H9 (cell line): ENCODE data around the gene ABR. TPM values are rescaled to one million over a fixed set of nuclear protein-coding genes. Genes with fewer than 3 reads are reported as not detected.

ENCODE experiments used
- DNase-seq: peaks from one replicate; pipeline ENCODE4 v3.0.0-alpha.2; 2017
- H2AFZ ChIP-seq: one replicate; pipeline ENCODE4 v1.6.1; 2013; ENCODE audit warnings: mild to moderate bottlenecking, low read length, control low read depth, moderate library complexity
- H2AK5ac ChIP-seq: 2 replicates; pipeline ENCODE4 v1.6.1; 2013; ENCODE audit warnings: low read length, control low read depth, mixed read lengths; ENCODE audit not compliant: insufficient read length
- H2BK120ac ChIP-seq: one replicate; pipeline ENCODE4 v1.6.1; 2013; ENCODE audit warnings: low read depth, mild to moderate bottlenecking, low read length, control low read depth, inconsistent platforms; ENCODE audit not compliant: poor library complexity, severe bottlenecking
- H2BK12ac ChIP-seq: 2 replicates; pipeline ENCODE4 v1.6.1; 2013; ENCODE audit warnings: low read length, control low read depth, mixed read lengths, low read depth; ENCODE audit not compliant: insufficient read length
- H2BK15ac ChIP-seq: 2 replicates; pipeline ENCODE4 v1.6.1; 2013; ENCODE audit warnings: low read depth, low read length, control low read depth
- H2BK20ac ChIP-seq: one replicate; pipeline ENCODE4 v1.6.1; 2013; ENCODE audit warnings: low read depth, mild to moderate bottlenecking, low read length, control low read depth, inconsistent platforms; ENCODE audit not compliant: poor library complexity, severe bottlenecking
- H2BK5ac ChIP-seq: 2 replicates; pipeline ENCODE4 v1.6.1; 2013; ENCODE audit warnings: low read length, control low read depth, mixed read lengths; ENCODE audit not compliant: insufficient read length
- H3K14ac ChIP-seq: 2 replicates; pipeline ENCODE4 v1.6.1; 2013; ENCODE audit warnings: low read length, control low read depth; ENCODE audit not compliant: insufficient read depth
- H3K18ac ChIP-seq: 2 replicates; pipeline ENCODE4 v1.6.1; 2013; ENCODE audit warnings: low read depth, mild to moderate bottlenecking, mixed read lengths, low read length, control low read depth; ENCODE audit not compliant: insufficient read length
- H3K23ac ChIP-seq: 2 replicates; pipeline ENCODE4 v1.6.1; 2013; ENCODE audit warnings: low read length, control low read depth, mixed read lengths, low read depth; ENCODE audit not compliant: insufficient read length
- H3K23me2 ChIP-seq: 2 replicates; pipeline ENCODE4 v1.6.1; 2013; ENCODE audit warnings: low read depth, mild to moderate bottlenecking, mixed read lengths, low read length, control low read depth; ENCODE audit not compliant: insufficient read length, poor library complexity, severe bottlenecking
- H3K27ac ChIP-seq: 2 replicates; pipeline ENCODE4 v1.5.1; 2013; ENCODE audit warnings: low read length, control low read depth, mixed read lengths, low read depth; ENCODE audit not compliant: insufficient read length
- H3K27me3 ChIP-seq: 2 replicates; pipeline ENCODE4 v1.6.1; 2013; ENCODE audit warnings: low read length, control low read depth, inconsistent platforms; ENCODE audit not compliant: insufficient read depth
- H3K4ac ChIP-seq: 2 replicates; pipeline ENCODE4 v1.6.1; 2013; ENCODE audit warnings: low read depth, mild to moderate bottlenecking, control low read depth, inconsistent platforms, low read length, moderate library complexity
- H3K4me1 ChIP-seq: 2 replicates; pipeline ENCODE4 v1.6.1; 2013; ENCODE audit warnings: low read length, control low read depth, inconsistent platforms; ENCODE audit not compliant: insufficient read depth
- H3K4me2 ChIP-seq: 2 replicates; pipeline ENCODE4 v1.6.1; 2013; ENCODE audit warnings: low read length, control low read depth, mixed read lengths; ENCODE audit not compliant: insufficient read length, insufficient read depth
- H3K56ac ChIP-seq: 2 replicates; pipeline ENCODE4 v1.6.1; 2013; ENCODE audit warnings: low read depth, mild to moderate bottlenecking, mixed read lengths, low read length, control low read depth; ENCODE audit not compliant: insufficient read length
- H3K79me1 ChIP-seq: 2 replicates; pipeline ENCODE4 v1.6.1; 2013; ENCODE audit warnings: low read depth, mild to moderate bottlenecking, moderate library complexity, low read length, control low read depth, inconsistent platforms; ENCODE audit not compliant: insufficient read depth, poor library complexity, severe bottlenecking
- H3K79me2 ChIP-seq: 2 replicates; pipeline ENCODE4 v1.6.1; 2013; ENCODE audit warnings: low read length, control low read depth, inconsistent platforms; ENCODE audit not compliant: insufficient read depth
- H3K9ac ChIP-seq: 2 replicates; pipeline ENCODE4 v1.6.1; 2013; ENCODE audit warnings: low read length, control low read depth, mixed read lengths; ENCODE audit not compliant: insufficient read length; ENCODE audit errors: extremely low read depth
- H3K9me3 ChIP-seq: one replicate; pipeline ENCODE4 v1.6.1; 2013; ENCODE audit warnings: low read depth, low read length, inconsistent platforms; ENCODE audit not compliant: control insufficient read depth
- H3T11ph ChIP-seq: one replicate; pipeline ENCODE4 v1.6.1; 2013; ENCODE audit warnings: mild to moderate bottlenecking, low read length, control low read depth, inconsistent platforms
- H4K20me1 ChIP-seq: one replicate; pipeline ENCODE4 v1.6.1; 2013; ENCODE audit not compliant: control insufficient read depth, insufficient read length, insufficient read depth
- H4K5ac ChIP-seq: 2 replicates; pipeline ENCODE4 v1.6.1; 2013; ENCODE audit warnings: low read depth, mild to moderate bottlenecking, mixed read lengths, low read length, control low read depth; ENCODE audit not compliant: insufficient read length
- H4K8ac ChIP-seq: replicated peaks from 2 replicates; pipeline ENCODE4 v1.6.1; 2013; ENCODE audit warnings: low read length, control low read depth, mixed read lengths, low read depth; ENCODE audit not compliant: insufficient read length
- H4K91ac ChIP-seq: 2 replicates; pipeline ENCODE4 v1.6.1; 2013; ENCODE audit warnings: low read depth, mild to moderate bottlenecking, moderate library complexity, mixed read lengths, low read length, control low read depth; ENCODE audit not compliant: insufficient read length
- H3K27ac Mint-ChIP-seq, 3 experiments: 2 replicates in 2 of 3; 3 replicates in 1 of 3; pipeline ENCODE4 v1.8.0; 2020 to 2021; ENCODE audit warnings: mixed read lengths in 3 of 3, mild to moderate bottlenecking in 1 of 3, moderate library complexity in 1 of 3
- H3K27me3 Mint-ChIP-seq: 2 replicates; pipeline ENCODE4 v1.8.0; 2021; ENCODE audit warnings: low read depth, mild to moderate bottlenecking, moderate library complexity, mixed read lengths
- H3K36me3 Mint-ChIP-seq, 3 experiments: 2 replicates in 2 of 3; 3 replicates in 1 of 3; pipeline ENCODE4 v1.8.0; 2020 to 2021; ENCODE audit warnings: low read depth in 3 of 3, mixed read lengths in 3 of 3; ENCODE audit not compliant: insufficient read depth in 1 of 3
- H3K4me1 Mint-ChIP-seq, 2 experiments: 2 replicates each; pipeline ENCODE4 v1.8.0; 2020; ENCODE audit warnings: mixed read lengths in 2 of 2
- H3K4me3 Mint-ChIP-seq, 2 experiments: 2 replicates in 1 of 2; 3 replicates in 1 of 2; pipeline ENCODE4 v1.8.0; 2020 to 2021; ENCODE audit warnings: mild to moderate bottlenecking in 2 of 2, mixed read lengths in 2 of 2, moderate library complexity in 1 of 2
- H3K9me3 Mint-ChIP-seq, 2 experiments: 2 replicates in 1 of 2; 3 replicates in 1 of 2; pipeline ENCODE4 v1.8.0; 2020; ENCODE audit warnings: mild to moderate bottlenecking in 2 of 2, mixed read lengths in 2 of 2, moderate library complexity in 1 of 2
- CTCF ChIP-seq: fragments of 200-600 bp; sonication (generic); conservative IDR thresholded peaks from 3 replicates; pipeline ENCODE4 v1.8.0; 2021; ENCODE audit warnings: antibody characterized with exemption, mild to moderate bottlenecking
- WGBS: extraction: QIAGEN DNeasy Blood & Tissue Kit; methylation state at CpG from one replicate; pipeline ENCODE4 v1.1.7; 2013; ENCODE audit warnings: missing lambda C conversion rate, low lambda C conversion rate, mixed read lengths; ENCODE audit not compliant: insufficient read length; ENCODE audit errors: extremely low coverage; 5-methylcytosine and 5-hydroxymethylcytosine counted together
- total RNA-seq: library from RNA; stranded (reverse); gene quantifications from 2 replicates; pipeline ENCODE4 v1.2.1, GENCODE V29; 2021

The ABR gene
- total RNA-seq, 1 experiment from 2014 or later: 34.7 TPM

GRCh38 chr17:1025733-1026598 lies 153.8 kb downstream of the ABR start:
- no peaks in the 10 kb centered on the region for H3K23me2 ChIP-seq
- no peak overlapping the region for H3K23ac ChIP-seq
- no peak overlapping the region for H2AFZ ChIP-seq
- H3K79me2 ChIP-seq: no peaks in the 10 kb centered on the region
- H3K4me1 ChIP-seq: no peaks in the 10 kb centered on the region
- H2BK20ac ChIP-seq: no peak overlapping the region
- no peak overlapping the region for H2BK15ac ChIP-seq
- H2BK120ac ChIP-seq: no peak overlapping the region
- H3K4me1 Mint-ChIP-seq: 0 out of 4 replicates have a peak, but pooled peaks cover 0 to 3% of the 10 kb centered on the region in 2 experiments
- H3K56ac ChIP-seq: no peak overlapping the region
- no peaks in the 10 kb centered on the region for H3K9me3 ChIP-seq
- H4K91ac ChIP-seq: no peak overlapping the region
- no CpG with 5 or more reads among the region's 30 CpGs for WGBS
- H3K79me1 ChIP-seq: no peaks in the 10 kb centered on the region
- no peak overlapping the region for H3K4me2 ChIP-seq
- no peak overlapping the region for H3K4ac ChIP-seq
- TF ChIP-seq CTCF: no peak
- H3K27me3 Mint-ChIP-seq: peaks cover 8% of the 10 kb centered on the region
- H3K9me3 Mint-ChIP-seq: no peaks in the 10 kb centered on the region
- H3K14ac ChIP-seq: no peak overlapping the region
- DNase-seq: no peak
- H3K36me3 Mint-ChIP-seq: no peaks in the 10 kb centered on the region
- no peak overlapping the region for H3K9ac ChIP-seq
- H2BK5ac ChIP-seq: no peak overlapping the region
- H4K8ac ChIP-seq: no peak overlapping the region
- no peak overlapping the region for H3K18ac ChIP-seq
- H2BK12ac ChIP-seq: no peak overlapping the region
- no peaks in the 10 kb centered on the region for H3K27me3 ChIP-seq
- H3K4me3 Mint-ChIP-seq: no peak overlapping the region
- no peaks in the 10 kb centered on the region for H4K20me1 ChIP-seq
- H3T11ph ChIP-seq: no peak overlapping the region
- H4K5ac ChIP-seq: no peak overlapping the region
- peak overlapping the region in 2 of 3 experiments; percentile 8 to 64; a peak in 3 of 7 replicates for H3K27ac Mint-ChIP-seq
- no peak overlapping the region for H2AK5ac ChIP-seq
- no peak overlapping the region for H3K27ac ChIP-seq
